IMR-90 (cell line): ENCODE data around the gene NOL4L. TPM values are rescaled to one million over a fixed set of nuclear protein-coding genes. Genes with fewer than 3 reads are reported as not detected.

ENCODE experiments used
- ATAC-seq: fragments of 200-7000 bp; cut with Tn5 transposase; 2 replicates; pipeline ENCODE4 v1.9.1; 2020; ENCODE audit warnings: low read depth, mild to moderate bottlenecking, moderate library complexity
- BruUV-seq: library from RNA; stranded (reverse); fragments of 400-500 nt; replicated peaks from 2 replicates; lab custom pipeline; 2021; lab: Mats Ljungman, UMichigan
- CTCF ChIA-PET: fragments of 300-600 bp; formaldehyde crosslinking; extraction: SDS; loops from one replicate; lab custom pipeline; 2021; ENCODE audit warnings: antibody characterized with exemption; lab: Yijun Ruan, JAX
- POLR2A ChIA-PET: fragments of 300-600 bp; sonication (Branson Sonifier 250); formaldehyde crosslinking; loops from one replicate; lab custom pipeline; 2022; ENCODE audit warnings: antibody characterized with exemption; ENCODE audit not compliant: unreplicated experiment; lab: Charles Lee
- DNase-seq: peaks from one replicate; pipeline ENCODE4 v3.0.0; 2013
- H2AFZ ChIP-seq: replicated peaks from 2 replicates; pipeline ENCODE3; 2013; ENCODE audit warnings: low read length, mild to moderate bottlenecking; ENCODE audit not compliant: poor library complexity
- H2AK5ac ChIP-seq: 2 replicates; pipeline ENCODE4 v1.6.1; 2013; ENCODE audit warnings: low read depth, low read length, inconsistent platforms
- H2AK9ac ChIP-seq: replicated peaks from 2 replicates; pipeline ENCODE3; 2013; ENCODE audit warnings: mild to moderate bottlenecking, low read depth, low read length, moderate library complexity; ENCODE audit not compliant: poor library complexity
- H2BK120ac ChIP-seq: 2 replicates; pipeline ENCODE4 v1.6.1; 2013; ENCODE audit warnings: low read depth, low read length, inconsistent platforms
- H2BK15ac ChIP-seq: 3 replicates; pipeline ENCODE4 v1.6.1; 2013; ENCODE audit warnings: low read depth, low read length, inconsistent platforms
- H2BK20ac ChIP-seq: 2 replicates; pipeline ENCODE4 v1.6.1; 2013; ENCODE audit warnings: low read depth, mild to moderate bottlenecking, inconsistent platforms, low read length, moderate library complexity
- H2BK5ac ChIP-seq: 2 replicates; pipeline ENCODE4 v1.6.1; 2013; ENCODE audit warnings: mild to moderate bottlenecking, low read depth, low read length, inconsistent platforms; ENCODE audit not compliant: poor library complexity, severe bottlenecking
- H3K14ac ChIP-seq: replicated peaks from 2 replicates; pipeline ENCODE4 v1.6.1; 2013; ENCODE audit warnings: low read depth, low read length, inconsistent platforms
- H3K18ac ChIP-seq: 2 replicates; pipeline ENCODE4 v1.6.1; 2013; ENCODE audit warnings: low read depth, low read length, control low read depth
- H3K23ac ChIP-seq: 2 replicates; pipeline ENCODE4 v1.6.1; 2013; ENCODE audit warnings: low read depth, low read length, inconsistent platforms
- H3K27ac ChIP-seq: 2 replicates; pipeline ENCODE4 v1.5.1; 2013; ENCODE audit warnings: mild to moderate bottlenecking, control low read depth, low read length; ENCODE audit not compliant: insufficient read depth
- H3K27me3 ChIP-seq: 2 replicates; pipeline ENCODE4 v1.6.1; 2013; ENCODE audit warnings: low read length; ENCODE audit not compliant: control insufficient read depth, insufficient read depth
- H3K36me3 ChIP-seq: 2 replicates; pipeline ENCODE4 v1.6.1; 2013; ENCODE audit warnings: low read length, mixed read lengths; ENCODE audit not compliant: control insufficient read depth, insufficient read depth
- H3K4ac ChIP-seq: 2 replicates; pipeline ENCODE4 v1.6.1; 2013; ENCODE audit warnings: low read depth, low read length, inconsistent platforms
- H3K4me1 ChIP-seq: 2 replicates; pipeline ENCODE4 v1.6.1; 2013; ENCODE audit warnings: low read length, mixed read lengths; ENCODE audit not compliant: control insufficient read depth, insufficient read depth
- H3K4me2 ChIP-seq: 2 replicates; pipeline ENCODE4 v1.6.1; 2013; ENCODE audit warnings: low read depth, mild to moderate bottlenecking, control low read depth, low read length, moderate library complexity
- H3K4me3 ChIP-seq: 2 replicates; pipeline ENCODE4 v1.5.1; 2013; ENCODE audit warnings: low read depth, mild to moderate bottlenecking, control low read depth, low read length, moderate library complexity; ENCODE audit not compliant: insufficient read depth
- H3K56ac ChIP-seq: 2 replicates; pipeline ENCODE4 v1.6.1; 2013; ENCODE audit warnings: low read length, inconsistent platforms; ENCODE audit not compliant: insufficient read depth; ENCODE audit errors: extremely low read depth
- H3K79me1 ChIP-seq, 2 experiments: 2 replicates each; pipeline ENCODE4 v1.6.1; 2013; ENCODE audit warnings: low read length in 2 of 2, inconsistent platforms in 1 of 2, low read depth in 1 of 2
- H3K9ac ChIP-seq: 2 replicates; pipeline ENCODE4 v1.6.1; 2013; ENCODE audit warnings: low read depth, low read length, control low read depth
- H3K9me1 ChIP-seq: 2 replicates; pipeline ENCODE4 v1.6.1; 2013; ENCODE audit warnings: low read length, inconsistent platforms; ENCODE audit not compliant: insufficient read depth
- H3K9me3 ChIP-seq: 2 replicates; pipeline ENCODE4 v1.6.1; 2013; ENCODE audit warnings: low read length; ENCODE audit not compliant: control insufficient read depth, insufficient read depth
- H4K20me1 ChIP-seq: 2 replicates; pipeline ENCODE4 v1.6.1; 2013; ENCODE audit warnings: low read length, inconsistent platforms; ENCODE audit not compliant: insufficient read depth
- H4K5ac ChIP-seq: 2 replicates; pipeline ENCODE4 v1.6.1; 2013; ENCODE audit warnings: mild to moderate bottlenecking, low read depth, low read length, control low read depth
- H4K8ac ChIP-seq, 2 experiments: 2 replicates each; pipeline ENCODE4 v1.6.1; 2013; ENCODE audit warnings: low read depth in 2 of 2, low read length in 2 of 2, control low read depth in 1 of 2, inconsistent platforms in 1 of 2
- H4K91ac ChIP-seq: 2 replicates; pipeline ENCODE4 v1.6.1; 2013; ENCODE audit warnings: low read depth, low read length, inconsistent platforms; ENCODE audit not compliant: insufficient read depth
- BHLHE40 ChIP-seq: fragments of 150-350 bp; IDR thresholded peaks from 2 replicates; pipeline ENCODE4 v1.6.1; 2016; ENCODE audit warnings: mild to moderate bottlenecking, low read depth, low read length
- CEBPB ChIP-seq: IDR thresholded peaks from 2 replicates; pipeline ENCODE4 v1.6.1; 2012; ENCODE audit warnings: low read depth, low read length, improper control_type of control experiment
- CHD1 ChIP-seq: IDR thresholded peaks from 2 replicates; pipeline ENCODE4 v1.6.1; 2012; ENCODE audit warnings: low read depth, low read length, improper control_type of control experiment
- CTCF ChIP-seq: conservative IDR thresholded peaks from 2 replicates; pipeline ENCODE4 v1.5.1; 2012; ENCODE audit warnings: mild to moderate bottlenecking, low read depth, low read length, improper control_type of control experiment
- ELK1 ChIP-seq: fragments of 150-350 bp; IDR thresholded peaks from 2 replicates; pipeline ENCODE4 v1.6.1; 2016; ENCODE audit warnings: low read depth, mild to moderate bottlenecking, low read length, moderate library complexity, borderline replicate concordance
- FOS ChIP-seq: fragments of 150-350 bp; IDR thresholded peaks from 2 replicates; pipeline ENCODE4 v1.6.1; 2016; ENCODE audit warnings: low read depth, low read length
- MAFK ChIP-seq: IDR thresholded peaks from 2 replicates; pipeline ENCODE4 v1.6.1; 2012; ENCODE audit warnings: low read depth, low read length, improper control_type of control experiment
- MAZ ChIP-seq: IDR thresholded peaks from 2 replicates; pipeline ENCODE4 v1.6.1; 2012; ENCODE audit warnings: low read depth, mild to moderate bottlenecking, low read length, improper control_type of control experiment, moderate library complexity, borderline replicate concordance
- MXI1 ChIP-seq: IDR thresholded peaks from 2 replicates; pipeline ENCODE4 v1.6.1; 2012; ENCODE audit warnings: low read depth, mild to moderate bottlenecking, low read length, moderate library complexity, borderline replicate concordance
- NFE2L2 ChIP-seq: fragments of 150-350 bp; IDR thresholded peaks from 2 replicates; pipeline ENCODE4 v1.6.1; 2016; ENCODE audit warnings: low read depth, mild to moderate bottlenecking, low read length
- POLR2A ChIP-seq: IDR thresholded peaks from 2 replicates; pipeline ENCODE4 v1.6.1; 2012; ENCODE audit warnings: mild to moderate bottlenecking, low read depth, low read length
- RAD21 ChIP-seq: IDR thresholded peaks from 2 replicates; pipeline ENCODE4 v1.6.1; 2012; ENCODE audit warnings: low read length, improper control_type of control experiment
- RCOR1 ChIP-seq: IDR thresholded peaks from 2 replicates; pipeline ENCODE4 v1.6.1; 2012; ENCODE audit warnings: mild to moderate bottlenecking, low read length, improper control_type of control experiment; ENCODE audit not compliant: insufficient replicate concordance
- RFX5 ChIP-seq: IDR thresholded peaks from 2 replicates; pipeline ENCODE4 v1.8.0; 2012; ENCODE audit warnings: low read depth, mild to moderate bottlenecking, low read length, moderate library complexity
- SMC3 ChIP-seq: fragments of 150-350 bp; IDR thresholded peaks from 2 replicates; pipeline ENCODE4 v1.6.1; 2016; ENCODE audit warnings: low read depth, mild to moderate bottlenecking, antibody characterized with exemption, low read length, moderate library complexity
- USF2 ChIP-seq: fragments of 150-350 bp; IDR thresholded peaks from 2 replicates; pipeline ENCODE4 v1.6.1; 2017; ENCODE audit warnings: mild to moderate bottlenecking, antibody characterized with exemption, low read length, low read depth
- WGBS, 2 experiments: methylation state at CpG; one replicate each; pipeline versions ENCODE4 v1.1.5 to v1.1.7; 2013; ENCODE audit warnings: missing lambda C conversion rate in 2 of 2; ENCODE audit not compliant: insufficient read length in 1 of 2; ENCODE audit errors: extremely low coverage in 2 of 2; 5-methylcytosine and 5-hydroxymethylcytosine counted together
- dilution Hi-C: fragments of 300-500 bp; cut with HindIII; formaldehyde crosslinking; loops from one replicate; pipeline ENCODE4 v1.14.3; 2018; ENCODE audit warnings: low sequenced_read_pairs; ENCODE audit not compliant: unreplicated experiment
- in situ Hi-C: fragments of 300-500 bp; cut with MboI; formaldehyde crosslinking; loops from 3 replicates; pipeline ENCODE4 v1.14.3; 2019; ENCODE audit warnings: low sequenced_read_pairs, inconsistent platforms, mixed read lengths
- intact Hi-C: fragments of 100-400 bp; cut with micrococcal nuclease; formaldehyde crosslinking; loops from 2 replicates; pipeline ENCODE4 v1.10.0; 2022
- polyA plus RNA-seq, 3 experiments: library from polyadenylated mRNA; depleted of rRNA; stranded (reverse); fragments of >200 nt; gene quantifications; 2 replicates each; pipeline ENCODE4 v1.2.3, GENCODE V29; 2012; ENCODE audit warnings: low replicate concordance in 1 of 3
- total RNA-seq: library from RNA; depleted of rRNA; stranded (reverse); fragments of >200 nt; gene quantifications from 2 replicates; pipeline ENCODE4 v1.2.3, GENCODE V29; 2012

NOL4L gene
- total and polyA plus RNA-seq, 2 of the 4 experiments (the other 2 are of a cell fraction), result 4.7 to 13.3 TPM

GRCh38 chr20:32449890-32450401, 135.2 kb downstream of the NOL4L start:
- no peak for ATAC-seq

More at GRCh38 chr20:32449890-32450401, 135.2 kb downstream of the NOL4L start:
- WGBS, 2 experiments, result 73% methylated on average over 3 of the region's 8 CpGs; no CpG with 5 or more reads in 1 of the 2 experiments
- Histone ChIP-seq H3K9me1 (peaks cover 8% of the 10 kb centered on the region; the same call in 1 of the 2 replicates), H2BK15ac (no peak overlapping the region), H3K36me3 (peaks cover 89% of the 10 kb centered on the region), H2AFZ (no peak overlapping the region), H2AK9ac (no peak overlapping the region), H3K27ac (no peak overlapping the region), H3K14ac (no peak overlapping the region), H4K8ac (no peak overlapping the region), H3K27me3 (no peaks in the 10 kb centered on the region), H3K9ac (no peak overlapping the region), H2BK20ac (no peak overlapping the region), H3K4me3 (no peak overlapping the region), H3K79me1 (peaks cover 14 to 35% of the 10 kb centered on the region in 2 experiments), H2BK120ac (no peak overlapping the region), H3K56ac (no peak overlapping the region), H3K23ac (no peak overlapping the region), H3K4ac (no peak overlapping the region), H4K5ac (no peak overlapping the region), H4K20me1 (peaks cover 20% of the 10 kb centered on the region), H3K4me1 (0 out of 2 replicates have a peak, but pooled peaks cover 2% of the 10 kb centered on the region), H3K9me3 (no peaks in the 10 kb centered on the region), H3K18ac (no peak overlapping the region), H2AK5ac (no peak overlapping the region), H3K4me2 (no peak overlapping the region), H2BK5ac (no peak overlapping the region), H4K91ac (no peak overlapping the region)
- ChIA-PET POLR2A (interaction anchor here (0.6 kb wide), 1 partner anchor 16 kb away, joined by 3 read pairs; no protein-coding TSS in a partner anchor), CTCF (no interaction called here)
- dilution Hi-C loops (no loop called here), intact Hi-C loops (no loop called here), in situ Hi-C loops (no loop called here)
- no TSS peak for BruUV-seq
- DNase-seq, result no peak
- no peak for TF ChIP-seq RFX5
- no peak for TF ChIP-seq SMC3
- no peak for TF ChIP-seq CHD1
- no peak for TF ChIP-seq CTCF
- TF ChIP-seq FOS, result no peak
- TF ChIP-seq RCOR1, result no peak
- no peak for TF ChIP-seq POLR2A
- no peak for TF ChIP-seq MAFK
- no peak for TF ChIP-seq MXI1
- TF ChIP-seq USF2, result no peak
- TF ChIP-seq ELK1, result no peak
- no peak for TF ChIP-seq RAD21
- TF ChIP-seq MAZ, result no peak
- no peak for TF ChIP-seq NFE2L2
- TF ChIP-seq CEBPB, result no peak
- no peak for TF ChIP-seq BHLHE40
